HG02759 (cell line): ENCODE data around the gene TMEM215.

Source experiments
- ATAC-seq: cut with Tn5 transposase; IDR thresholded peaks from one replicate; pipeline ENCODE4 v1.9.1; 2021; ENCODE audit warnings: mild to moderate bottlenecking, moderate library complexity; ENCODE audit not compliant: unreplicated experiment

TMEM215 gene

DNA sequence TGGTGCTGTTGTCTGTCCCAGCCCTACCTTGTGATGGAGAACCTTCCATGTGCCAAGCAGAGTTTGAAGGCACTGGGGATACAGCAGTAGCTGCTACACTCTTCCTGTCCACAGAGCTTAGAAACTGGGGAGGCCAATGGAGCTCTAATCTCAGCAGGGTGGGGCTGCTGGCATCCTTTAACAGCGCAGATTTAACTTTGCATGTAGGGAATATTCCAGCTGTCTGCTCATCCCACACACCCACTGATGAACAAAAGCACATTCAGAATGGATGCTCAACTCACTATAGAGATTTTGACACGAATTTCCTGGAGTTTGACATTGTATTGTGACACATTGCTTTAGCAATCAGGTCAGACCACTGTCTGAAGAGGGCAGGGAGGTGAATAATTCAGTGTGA, 49.0 kb downstream of the TMEM215 start:
- ATAC-seq = no peak
